Stimulated activated CD8-positive, alpha-beta memory T cell treated with anti-CD3 and anti-CD28 coated beads, Interleukin-7, amount 100 ng/mL, for 24 hours (primary cell): Measurements from ENCODE around the gene GOLPH3.

Source experiments
- DNase-seq: peaks from one replicate; pipeline ENCODE4 v3.0.0-alpha.2; 2020; ENCODE audit warnings: low read depth

GOLPH3 gene

GRCh38 chr5:32170303-32171151 is 3.6 kb downstream of the GOLPH3 start:
- DNase-seq = no peak

GRCh38 chr5:32168460-32169033 is 5.6 kb downstream of the GOLPH3 start:
- no peak for DNase-seq

- DNase-seq = no peak
Observed at GRCh38 chr5:32165597-32165996, 8.5 kb downstream of the GOLPH3 start.

GRCh38 chr5:32163785-32164184 is 10.3 kb downstream of the GOLPH3 start:
- DNase-seq = no peak

GRCh38 chr5:32163053-32163452 is 11.1 kb downstream of the GOLPH3 start:
- DNase-seq = no peak

- DNase-seq = no peak
Observed at GRCh38 chr5:32160228-32160627, 13.9 kb downstream of the GOLPH3 start.

GRCh38 chr5:32159328-32160072 is 14.6 kb downstream of the GOLPH3 start:
- DNase-seq = no peak

- no peak for DNase-seq
Observed at GRCh38 chr5:32158679-32158975, 15.5 kb downstream of the GOLPH3 start.

GRCh38 chr5:32157078-32157477 is 17.0 kb downstream of the GOLPH3 start:
- no peak for DNase-seq

- DNase-seq = no peak
Observed at GRCh38 chr5:32156635-32157034, 17.5 kb downstream of the GOLPH3 start.

GRCh38 chr5:32155211-32155610 is 18.9 kb downstream of the GOLPH3 start:
- no peak for DNase-seq

- DNase-seq = no peak
Observed at GRCh38 chr5:32153723-32154122, 20.4 kb downstream of the GOLPH3 start.

GRCh38 chr5:32151198-32151597 is 22.9 kb downstream of the GOLPH3 start:
- no peak for DNase-seq

GRCh38 chr5:32150366-32150765 is 23.8 kb downstream of the GOLPH3 start:
- no peak for DNase-seq

- DNase-seq = no peak
Observed at GRCh38 chr5:32147959-32148358, 26.2 kb downstream of the GOLPH3 start.

- DNase-seq = no peak
Observed at GRCh38 chr5:32147236-32147635, 26.9 kb downstream of the GOLPH3 start.

GRCh38 chr5:32145378-32145777 is 28.7 kb downstream of the GOLPH3 start:
- DNase-seq = no peak

GRCh38 chr5:32144378-32145207 is 29.5 kb downstream of the GOLPH3 start:
- no peak for DNase-seq

- no peak for DNase-seq
Observed at GRCh38 chr5:32143617-32144377, 30.3 kb downstream of the GOLPH3 start.

GRCh38 chr5:32138839-32139493 is 35.2 kb downstream of the GOLPH3 start:
- DNase-seq = peak; percentile 45

- DNase-seq = no peak
Observed at GRCh38 chr5:32136342-32136741, 37.8 kb downstream of the GOLPH3 start.
